Measurements from ENCODE around the gene ZBTB5.

DNA sequence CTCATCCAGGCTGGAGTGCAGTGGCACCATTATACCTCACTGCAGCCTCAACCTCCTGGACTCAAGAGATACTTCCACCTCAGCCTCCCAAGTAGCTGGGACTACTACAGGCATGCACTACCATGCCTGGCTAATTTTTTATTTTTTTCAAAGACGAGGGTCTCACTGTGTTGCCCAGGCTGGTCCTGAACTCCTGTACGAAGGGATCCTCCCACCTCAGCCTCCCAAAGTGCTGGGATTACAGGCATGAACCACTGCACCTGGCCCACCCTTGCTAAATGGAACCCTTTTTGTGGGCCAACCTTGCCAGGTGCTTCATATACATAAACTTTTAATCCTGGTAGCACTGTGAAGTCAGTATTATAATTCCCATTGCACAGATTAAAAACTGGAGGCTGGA, 41.7 kb downstream of the ZBTB5 start:
- TF ChIP-seq, protein P1, sequence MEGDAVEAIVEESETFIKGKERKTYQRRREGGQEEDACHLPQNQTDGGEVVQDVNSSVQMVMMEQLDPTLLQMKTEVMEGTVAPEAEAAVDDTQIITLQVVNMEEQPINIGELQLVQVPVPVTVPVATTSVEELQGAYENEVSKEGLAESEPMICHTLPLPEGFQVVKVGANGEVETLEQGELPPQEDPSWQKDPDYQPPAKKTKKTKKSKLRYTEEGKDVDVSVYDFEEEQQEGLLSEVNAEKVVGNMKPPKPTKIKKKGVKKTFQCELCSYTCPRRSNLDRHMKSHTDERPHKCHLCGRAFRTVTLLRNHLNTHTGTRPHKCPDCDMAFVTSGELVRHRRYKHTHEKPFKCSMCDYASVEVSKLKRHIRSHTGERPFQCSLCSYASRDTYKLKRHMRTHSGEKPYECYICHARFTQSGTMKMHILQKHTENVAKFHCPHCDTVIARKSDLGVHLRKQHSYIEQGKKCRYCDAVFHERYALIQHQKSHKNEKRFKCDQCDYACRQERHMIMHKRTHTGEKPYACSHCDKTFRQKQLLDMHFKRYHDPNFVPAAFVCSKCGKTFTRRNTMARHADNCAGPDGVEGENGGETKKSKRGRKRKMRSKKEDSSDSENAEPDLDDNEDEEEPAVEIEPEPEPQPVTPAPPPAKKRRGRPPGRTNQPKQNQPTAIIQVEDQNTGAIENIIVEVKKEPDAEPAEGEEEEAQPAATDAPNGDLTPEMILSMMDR (IDR thresholded peaks at IDR 0.05) = no peak
- no peak for TF ChIP-seq POLR2A (IDR thresholded peaks at IDR 0.05)

Measured in ovary (tissue), 3 donors.